KMS-11 (cell line): ENCODE results near the gene MYEOV.

Experiments used
- H2AFZ ChIP-seq: fragments of 200-600 bp; sonication (generic); 2 replicates; pipeline ENCODE4 v1.6.1; 2016; ENCODE audit warnings: antibody characterized with exemption, mixed run types, low read depth
- H3K27ac ChIP-seq: fragments of 200-600 bp; sonication (generic); 2 replicates; pipeline ENCODE4 v1.6.1; 2016; ENCODE audit warnings: mild to moderate bottlenecking, mixed run types
- H3K27me3 ChIP-seq: fragments of 200-600 bp; sonication (generic); 2 replicates; pipeline ENCODE4 v1.6.1; 2017; ENCODE audit warnings: mild to moderate bottlenecking, low read depth, mixed run types, moderate library complexity; ENCODE audit not compliant: insufficient read depth
- H3K36me3 ChIP-seq: fragments of 200-600 bp; sonication (generic); 2 replicates; pipeline ENCODE4 v1.6.1; 2017; ENCODE audit warnings: mild to moderate bottlenecking, mixed run types; ENCODE audit not compliant: insufficient read depth
- H3K4me1 ChIP-seq: fragments of 200-600 bp; sonication (generic); 2 replicates; pipeline ENCODE4 v1.6.1; 2016; ENCODE audit warnings: mild to moderate bottlenecking, low read depth, mixed run types; ENCODE audit not compliant: poor library complexity, severe bottlenecking
- H3K4me2 ChIP-seq: fragments of 200-600 bp; sonication (generic); 2 replicates; pipeline ENCODE4 v1.7.0; 2016; ENCODE audit warnings: mild to moderate bottlenecking, mixed run types
- H3K4me3 ChIP-seq: fragments of 200-600 bp; sonication (generic); IDR thresholded peaks from 2 replicates; pipeline ENCODE4 v1.6.1; 2017; ENCODE audit warnings: low read depth, low read length, mixed read lengths; ENCODE audit not compliant: insufficient read depth
- H3K79me2 ChIP-seq: fragments of 200-600 bp; sonication (generic); 2 replicates; pipeline ENCODE4 v1.6.1; 2016; ENCODE audit warnings: low read depth, mixed run types; ENCODE audit not compliant: insufficient read depth
- H3K9ac ChIP-seq: fragments of 200-600 bp; sonication (generic); 2 replicates; pipeline ENCODE4 v1.6.1; 2016; ENCODE audit warnings: mild to moderate bottlenecking, mixed run types
- H4K20me1 ChIP-seq: fragments of 200-600 bp; sonication (generic); 2 replicates; pipeline ENCODE4 v1.6.1; 2016; ENCODE audit warnings: mild to moderate bottlenecking, mixed run types; ENCODE audit not compliant: insufficient read depth
- TF ChIP-seq, protein P1 (sequence below): fragments of 200-600 bp; sonication (generic); conservative IDR thresholded peaks from 2 replicates; pipeline ENCODE4 v1.6.1; 2017; ENCODE audit warnings: low read depth, mild to moderate bottlenecking, antibody characterized with exemption, low read length, moderate library complexity, mixed read lengths

Gene MYEOV

DNA sequence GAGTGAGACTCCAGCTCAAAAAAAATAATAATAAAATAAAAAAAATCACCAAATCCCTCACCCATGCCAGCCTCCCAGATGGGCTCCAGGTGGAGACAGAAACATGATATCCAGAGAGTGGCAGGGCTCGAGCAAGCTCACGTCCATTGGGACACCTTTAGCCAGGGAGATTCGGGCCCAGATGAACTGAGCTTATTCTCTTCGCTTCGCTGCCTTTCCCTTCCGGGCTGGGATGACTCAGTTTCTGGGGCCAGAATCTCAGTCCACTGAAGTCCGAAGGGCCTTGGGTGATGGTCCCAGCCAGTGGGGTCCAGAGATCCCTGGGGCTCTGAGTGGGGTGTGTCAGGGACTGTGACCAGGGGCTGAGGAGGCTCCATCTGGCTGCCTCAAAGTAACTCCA, 23.0 kb upstream of the MYEOV start:
- H3K4me2 ChIP-seq = no peak overlapping the region
- no peaks in the 10 kb centered on the region for H3K36me3 ChIP-seq
- no peaks in the 10 kb centered on the region for H4K20me1 ChIP-seq
- TF ChIP-seq, protein P1, sequence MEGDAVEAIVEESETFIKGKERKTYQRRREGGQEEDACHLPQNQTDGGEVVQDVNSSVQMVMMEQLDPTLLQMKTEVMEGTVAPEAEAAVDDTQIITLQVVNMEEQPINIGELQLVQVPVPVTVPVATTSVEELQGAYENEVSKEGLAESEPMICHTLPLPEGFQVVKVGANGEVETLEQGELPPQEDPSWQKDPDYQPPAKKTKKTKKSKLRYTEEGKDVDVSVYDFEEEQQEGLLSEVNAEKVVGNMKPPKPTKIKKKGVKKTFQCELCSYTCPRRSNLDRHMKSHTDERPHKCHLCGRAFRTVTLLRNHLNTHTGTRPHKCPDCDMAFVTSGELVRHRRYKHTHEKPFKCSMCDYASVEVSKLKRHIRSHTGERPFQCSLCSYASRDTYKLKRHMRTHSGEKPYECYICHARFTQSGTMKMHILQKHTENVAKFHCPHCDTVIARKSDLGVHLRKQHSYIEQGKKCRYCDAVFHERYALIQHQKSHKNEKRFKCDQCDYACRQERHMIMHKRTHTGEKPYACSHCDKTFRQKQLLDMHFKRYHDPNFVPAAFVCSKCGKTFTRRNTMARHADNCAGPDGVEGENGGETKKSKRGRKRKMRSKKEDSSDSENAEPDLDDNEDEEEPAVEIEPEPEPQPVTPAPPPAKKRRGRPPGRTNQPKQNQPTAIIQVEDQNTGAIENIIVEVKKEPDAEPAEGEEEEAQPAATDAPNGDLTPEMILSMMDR = no peak
- no peak overlapping the region for H2AFZ ChIP-seq
- H3K27ac ChIP-seq = no peak overlapping the region
- no peaks in the 10 kb centered on the region for H3K79me2 ChIP-seq
- H3K9ac ChIP-seq = no peak overlapping the region
- H3K4me3 ChIP-seq = no peak overlapping the region
- H3K4me1 ChIP-seq = no peaks in the 10 kb centered on the region
- H3K27me3 ChIP-seq = peaks cover 7% of the 10 kb centered on the region; the same call in 1 of the 2 replicates

DNA sequence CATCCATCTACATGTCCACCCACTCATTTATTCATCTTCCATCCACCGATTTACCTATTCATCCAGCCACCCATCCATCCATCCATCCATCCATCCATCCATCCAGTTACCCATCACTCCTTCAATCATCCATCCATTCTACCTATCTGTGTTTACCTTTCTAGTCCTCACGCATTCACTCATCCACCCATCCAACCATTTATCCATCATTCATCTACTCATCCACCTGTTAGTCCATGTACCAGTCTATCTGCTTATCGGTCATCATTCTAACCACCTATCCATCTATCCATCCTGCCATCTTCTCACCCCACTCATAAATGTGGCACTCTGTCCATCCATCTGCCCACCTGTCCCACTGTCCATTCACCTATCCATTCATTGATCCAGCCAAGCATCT, 21.9 kb upstream of the MYEOV start:
- no peak overlapping the region for H3K4me3 ChIP-seq
- H3K4me1 ChIP-seq = no peaks in the 10 kb centered on the region
- H3K36me3 ChIP-seq = no peaks in the 10 kb centered on the region
- no peak overlapping the region for H3K27ac ChIP-seq
- H3K9ac ChIP-seq = no peak overlapping the region
- TF ChIP-seq, protein P1 = no peak
- no peaks in the 10 kb centered on the region for H4K20me1 ChIP-seq
- H3K79me2 ChIP-seq = no peaks in the 10 kb centered on the region
- no peak overlapping the region for H2AFZ ChIP-seq
- H3K27me3 ChIP-seq = peaks cover 6% of the 10 kb centered on the region; the same call in 1 of the 2 replicates
- H3K4me2 ChIP-seq = no peak overlapping the region

DNA sequence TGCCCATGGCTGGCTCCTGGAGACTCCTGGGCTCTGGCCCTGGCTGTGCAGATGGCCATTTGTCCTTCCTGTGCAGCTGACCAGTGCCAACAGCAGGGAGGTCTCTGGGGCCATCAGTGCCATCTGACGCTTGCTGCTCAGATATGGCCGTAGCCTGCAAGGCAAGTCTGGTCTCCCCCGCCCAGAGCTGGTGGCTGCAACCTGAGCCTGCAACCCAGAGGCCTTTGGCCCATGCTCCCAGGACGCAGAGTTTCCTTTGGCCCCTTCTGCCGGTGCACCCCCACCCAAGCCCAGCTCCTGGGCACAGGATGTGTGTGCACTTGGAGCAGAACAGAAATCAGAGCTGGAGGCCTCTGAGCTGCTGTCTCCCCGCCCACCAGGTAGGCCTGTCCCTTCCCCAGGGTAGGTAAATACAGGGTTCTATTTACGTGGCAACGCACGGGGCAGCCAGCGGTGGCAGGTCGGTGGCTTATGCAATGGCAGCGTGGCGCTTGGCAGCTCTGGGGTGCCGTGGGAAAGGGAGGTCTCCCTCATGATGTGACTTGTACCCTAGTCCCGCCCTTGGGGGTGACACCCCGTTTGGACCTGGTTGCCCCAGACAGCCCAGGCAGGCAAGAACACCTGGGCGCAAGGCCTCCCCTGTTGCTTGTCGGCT, 21.0 kb upstream of the MYEOV start:
- Histone ChIP-seq H3K4me3 (no peak overlapping the region), H3K4me1 (no peaks in the 10 kb centered on the region)
- TF ChIP-seq, protein P1 = no peak

DNA sequence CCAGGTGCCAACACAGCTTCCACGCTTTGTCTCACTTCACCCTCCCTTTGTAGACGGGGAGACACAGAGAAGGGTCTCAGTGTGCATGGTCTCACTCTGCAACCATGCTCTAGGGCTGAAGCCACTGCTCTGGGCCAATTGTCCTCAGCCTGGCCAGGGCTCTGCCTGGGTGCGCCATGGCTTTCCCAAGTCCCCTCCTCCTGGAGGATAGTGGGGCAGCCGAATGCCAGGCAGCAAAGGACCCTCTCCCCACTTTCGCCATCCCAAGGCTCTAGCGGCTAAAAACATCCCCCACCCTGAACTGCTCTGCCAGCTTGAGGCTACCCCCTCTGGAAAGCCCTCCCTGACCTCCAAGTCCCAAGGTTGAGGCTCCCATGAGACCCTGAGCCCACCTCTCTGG, 20.4 kb upstream of the MYEOV start:
- TF ChIP-seq, protein P1 = no peak
- H3K79me2 ChIP-seq = no peaks in the 10 kb centered on the region
- no peak overlapping the region for H3K9ac ChIP-seq
- H3K27ac ChIP-seq = no peak overlapping the region
- no peaks in the 10 kb centered on the region for H3K4me1 ChIP-seq
- no peak overlapping the region for H2AFZ ChIP-seq
- H3K4me3 ChIP-seq = no peak overlapping the region
- no peaks in the 10 kb centered on the region for H3K36me3 ChIP-seq
- no peaks in the 10 kb centered on the region for H4K20me1 ChIP-seq
- H3K4me2 ChIP-seq = no peak overlapping the region
- H3K27me3 ChIP-seq = no peaks in the 10 kb centered on the region; the same call in 1 of the 2 replicates

More for the DNA sequence above, 21.0 kb upstream of the MYEOV start:
- no peaks in the 10 kb centered on the region for H3K36me3 ChIP-seq
- no peak overlapping the region for H3K27ac ChIP-seq
- no peak overlapping the region for H3K4me2 ChIP-seq
- H3K9ac ChIP-seq = no peak overlapping the region
- no peaks in the 10 kb centered on the region for H4K20me1 ChIP-seq
- peaks cover under 1% of the 10 kb centered on the region; the same call in 1 of the 2 replicates for H3K27me3 ChIP-seq
- H3K79me2 ChIP-seq = no peaks in the 10 kb centered on the region
- no peak overlapping the region for H2AFZ ChIP-seq
